Measurements from ENCODE around the gene CCDC170.

DNA sequence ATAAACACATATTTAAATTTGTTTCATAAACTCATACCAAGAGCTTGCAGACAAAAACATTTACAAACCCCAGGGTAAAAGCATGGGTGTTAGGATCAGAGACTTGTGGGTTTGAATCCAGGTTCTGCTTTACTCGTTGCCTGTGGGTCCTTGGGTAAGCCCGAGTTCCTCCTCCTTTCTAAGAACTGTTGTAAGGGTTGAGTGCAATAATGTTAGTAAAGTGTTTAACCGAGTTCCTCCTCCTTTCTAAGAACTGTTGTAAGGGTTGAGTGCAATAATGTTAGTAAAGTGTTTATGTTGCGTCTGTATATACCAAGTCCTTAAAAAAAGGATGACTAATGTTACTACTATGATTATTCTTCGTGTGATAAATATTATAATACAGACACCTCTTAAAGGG, 18.7 kb downstream of the CCDC170 start:
- TF ChIP-seq EZH2 (IDR thresholded peaks at IDR 0.05; ENCODE audit: borderline replicate concordance): no peak
- TF ChIP-seq, protein P1, sequence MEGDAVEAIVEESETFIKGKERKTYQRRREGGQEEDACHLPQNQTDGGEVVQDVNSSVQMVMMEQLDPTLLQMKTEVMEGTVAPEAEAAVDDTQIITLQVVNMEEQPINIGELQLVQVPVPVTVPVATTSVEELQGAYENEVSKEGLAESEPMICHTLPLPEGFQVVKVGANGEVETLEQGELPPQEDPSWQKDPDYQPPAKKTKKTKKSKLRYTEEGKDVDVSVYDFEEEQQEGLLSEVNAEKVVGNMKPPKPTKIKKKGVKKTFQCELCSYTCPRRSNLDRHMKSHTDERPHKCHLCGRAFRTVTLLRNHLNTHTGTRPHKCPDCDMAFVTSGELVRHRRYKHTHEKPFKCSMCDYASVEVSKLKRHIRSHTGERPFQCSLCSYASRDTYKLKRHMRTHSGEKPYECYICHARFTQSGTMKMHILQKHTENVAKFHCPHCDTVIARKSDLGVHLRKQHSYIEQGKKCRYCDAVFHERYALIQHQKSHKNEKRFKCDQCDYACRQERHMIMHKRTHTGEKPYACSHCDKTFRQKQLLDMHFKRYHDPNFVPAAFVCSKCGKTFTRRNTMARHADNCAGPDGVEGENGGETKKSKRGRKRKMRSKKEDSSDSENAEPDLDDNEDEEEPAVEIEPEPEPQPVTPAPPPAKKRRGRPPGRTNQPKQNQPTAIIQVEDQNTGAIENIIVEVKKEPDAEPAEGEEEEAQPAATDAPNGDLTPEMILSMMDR (IDR thresholded peaks at IDR 0.05; ENCODE audit: poor library complexity): no peak
